ENCODE data around the gene MEGF11. TPM values are rescaled to one million over a fixed set of nuclear protein-coding genes. Genes with fewer than 3 reads are reported as not detected.

The MEGF11 gene
- total RNA-seq, 1 experiment from 2014 or later: 2.3 TPM

DNA sequence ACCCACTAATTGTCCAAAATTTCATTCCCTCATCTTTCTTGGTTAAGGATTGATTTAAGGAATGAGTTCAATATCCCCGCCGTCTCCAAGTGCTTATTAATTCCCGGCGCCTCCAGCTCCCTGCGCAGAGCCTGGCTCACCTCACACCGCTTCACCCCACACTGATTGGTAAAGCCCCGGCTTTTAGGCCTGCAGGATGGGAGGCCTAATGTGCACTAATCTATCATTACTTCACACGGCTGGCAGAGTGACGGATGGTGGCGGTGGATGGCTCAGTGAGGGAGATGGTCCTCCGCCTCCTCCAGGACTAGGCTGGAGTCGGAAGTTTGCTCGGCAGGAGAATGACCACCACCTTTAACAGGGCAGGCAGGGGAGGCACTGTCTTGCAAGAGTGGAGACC is 81.7 kb downstream of the MEGF11 start:
- no peaks in the 10 kb centered on the region for H3K79me2 ChIP-seq (ENCODE audit: insufficient read depth, low read length)
- no peak overlapping the region for H3K9ac ChIP-seq (ENCODE audit: low read length)
- no peak overlapping the region for H3K4me2 ChIP-seq (ENCODE audit: low read length)
- H3K27me3 ChIP-seq (ENCODE audit: insufficient read depth, low read length): peaks cover 25% of the 10 kb centered on the region
- H3K9me3 ChIP-seq (ENCODE audit: control insufficient read depth in 1 of 2, insufficient read depth in 1 of 2, low read depth in 1 of 2, low read length in 2 of 2): no peaks in the 10 kb centered on the region
- BruUV-seq (replicated peaks): no TSS peak
- no peak overlapping the region for H3K4me3 ChIP-seq (replicated peaks in 1 of 2; ENCODE audit: low read depth in 1 of 2, low read length in 2 of 2)
- no peaks in the 10 kb centered on the region for H3K4me1 ChIP-seq (ENCODE audit: control insufficient read depth in 1 of 2, insufficient read depth in 2 of 2, low read length in 2 of 2)
- H2AFZ ChIP-seq (ENCODE audit: low read depth, low read length, poor library complexity, severe bottlenecking): no peak overlapping the region
- no peak for TF ChIP-seq MAX (IDR thresholded peaks at IDR 0.05)
- no peak for TF ChIP-seq YY1 (IDR thresholded peaks at IDR 0.05; ENCODE audit: extremely low read depth, insufficient replicate concordance, low read depth, low read length)
- no peak for TF ChIP-seq JUND (IDR thresholded peaks at IDR 0.05)
- TF ChIP-seq, protein P1, sequence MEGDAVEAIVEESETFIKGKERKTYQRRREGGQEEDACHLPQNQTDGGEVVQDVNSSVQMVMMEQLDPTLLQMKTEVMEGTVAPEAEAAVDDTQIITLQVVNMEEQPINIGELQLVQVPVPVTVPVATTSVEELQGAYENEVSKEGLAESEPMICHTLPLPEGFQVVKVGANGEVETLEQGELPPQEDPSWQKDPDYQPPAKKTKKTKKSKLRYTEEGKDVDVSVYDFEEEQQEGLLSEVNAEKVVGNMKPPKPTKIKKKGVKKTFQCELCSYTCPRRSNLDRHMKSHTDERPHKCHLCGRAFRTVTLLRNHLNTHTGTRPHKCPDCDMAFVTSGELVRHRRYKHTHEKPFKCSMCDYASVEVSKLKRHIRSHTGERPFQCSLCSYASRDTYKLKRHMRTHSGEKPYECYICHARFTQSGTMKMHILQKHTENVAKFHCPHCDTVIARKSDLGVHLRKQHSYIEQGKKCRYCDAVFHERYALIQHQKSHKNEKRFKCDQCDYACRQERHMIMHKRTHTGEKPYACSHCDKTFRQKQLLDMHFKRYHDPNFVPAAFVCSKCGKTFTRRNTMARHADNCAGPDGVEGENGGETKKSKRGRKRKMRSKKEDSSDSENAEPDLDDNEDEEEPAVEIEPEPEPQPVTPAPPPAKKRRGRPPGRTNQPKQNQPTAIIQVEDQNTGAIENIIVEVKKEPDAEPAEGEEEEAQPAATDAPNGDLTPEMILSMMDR (IDR thresholded peaks at IDR 0.05 in 2 of 3, conservative IDR thresholded peaks at IDR 0.05 in 1 of 3; ENCODE audit: borderline replicate concordance in 1 of 3, insufficient read depth in 1 of 3, low read depth in 2 of 3, low read length in 2 of 3): no peak
- TF ChIP-seq ELF1 (IDR thresholded peaks at IDR 0.05; ENCODE audit: borderline replicate concordance, low read depth): no peak
- no peak for TF ChIP-seq SIN3A (IDR thresholded peaks at IDR 0.05; ENCODE audit: low read depth)
- no peak for TF ChIP-seq TCF7L2 (IDR thresholded peaks at IDR 0.05; ENCODE audit: borderline replicate concordance, extremely low read depth, insufficient read depth, insufficient read length)
- TF ChIP-seq EZH2phosphoT487 (IDR thresholded peaks at IDR 0.05; ENCODE audit: borderline replicate concordance): no peak
- TF ChIP-seq RAD21 (IDR thresholded peaks at IDR 0.05; ENCODE audit: low read depth): no peak
- no peaks in the 10 kb centered on the region for H3K36me3 ChIP-seq (ENCODE audit: control insufficient read depth in 1 of 2, insufficient read depth in 2 of 2, low read length in 2 of 2)
- H3K27ac ChIP-seq (ENCODE audit: low read depth, low read length): no peak overlapping the region
- H4K20me1 ChIP-seq (ENCODE audit: insufficient read depth): no peaks in the 10 kb centered on the region
- ChIA-PET RAD21 (ENCODE audit: low non-redundant PET in 1 of 2, low total read pairs in 2 of 2, uncharacterized antibody in 2 of 2, unreplicated experiment in 2 of 2) (no interaction called here), POLR2A (no interaction called here), CTCF (no interaction called here)
- DNase-seq (ENCODE audit: low read depth, low spot score) (no peak), ATAC-seq (no peak)
- intact Hi-C loops (cut with micrococcal nuclease): no loop called here
- H3K9me2 ChIP-seq (ENCODE audit: insufficient read depth): no peaks in the 10 kb centered on the region
